Astrocyte (in vitro differentiated cells and primary cell): ENCODE measurements around the gene RAVER1. TPM values are rescaled to one million over a fixed set of nuclear protein-coding genes. Genes with fewer than 3 reads are reported as not detected.

Source experiments
- DNase-seq: peaks from one replicate; pipeline ENCODE4 v3.0.0-alpha.2; 2010; ENCODE audit warnings: low read depth
- FAIRE-seq: peaks from 2 replicates; lab custom pipeline; 2011; peaks lifted over from hg19 to GRCh38; lab: Jason Lieb, UNC
- H2AFZ ChIP-seq: 2 replicates; pipeline ENCODE4 v1.6.0; 2012; ENCODE audit warnings: low read depth, low read length, inconsistent platforms
- H3K27ac ChIP-seq: 2 replicates; pipeline ENCODE4 v1.5.1; 2011; ENCODE audit warnings: low read depth, low read length, inconsistent platforms
- H3K27me3 ChIP-seq: 2 replicates; pipeline ENCODE4 v1.6.0; 2011; ENCODE audit warnings: low read length, inconsistent platforms; ENCODE audit not compliant: insufficient read depth
- H3K36me3 ChIP-seq: 2 replicates; pipeline ENCODE4 v1.5.1; 2011; ENCODE audit warnings: low read length, inconsistent platforms; ENCODE audit not compliant: insufficient read depth
- H3K4me1 ChIP-seq: 2 replicates; pipeline ENCODE4 v1.5.1; 2011; ENCODE audit warnings: low read length, inconsistent platforms; ENCODE audit not compliant: insufficient read depth
- H3K4me2 ChIP-seq: 2 replicates; pipeline ENCODE4 v1.6.0; 2012; ENCODE audit warnings: low read length, inconsistent platforms
- H3K4me3 ChIP-seq: 2 replicates; pipeline ENCODE4 v1.5.1; 2011; ENCODE audit warnings: low read depth, mild to moderate bottlenecking, low read length, inconsistent platforms; ENCODE audit not compliant: insufficient read depth
- H3K79me2 ChIP-seq: 2 replicates; pipeline ENCODE4 v1.6.0; 2012; ENCODE audit warnings: mild to moderate bottlenecking, low read length, inconsistent platforms; ENCODE audit not compliant: insufficient read depth
- H3K9ac ChIP-seq: 2 replicates; pipeline ENCODE4 v1.6.0; 2012; ENCODE audit warnings: mild to moderate bottlenecking, low read length, inconsistent platforms
- H3K9me3 ChIP-seq: 2 replicates; pipeline ENCODE4 v1.5.1; 2012; ENCODE audit warnings: low read depth, mild to moderate bottlenecking, low read length, inconsistent platforms; ENCODE audit not compliant: insufficient read depth
- H4K20me1 ChIP-seq: 2 replicates; pipeline ENCODE4 v1.6.0; 2012; ENCODE audit warnings: low read length, inconsistent platforms; ENCODE audit not compliant: insufficient read depth
- H3K27ac Mint-ChIP-seq: one replicate; pipeline ENCODE4 v1.8.0; 2021; ENCODE audit warnings: mild to moderate bottlenecking, mixed read lengths; ENCODE audit not compliant: unreplicated experiment
- H3K27me3 Mint-ChIP-seq: one replicate; pipeline ENCODE4 v1.8.0; 2021; ENCODE audit warnings: low read depth, mixed read lengths; ENCODE audit not compliant: unreplicated experiment
- H3K36me3 Mint-ChIP-seq: one replicate; pipeline ENCODE4 v1.8.0; 2021; ENCODE audit warnings: low read depth, mixed read lengths; ENCODE audit not compliant: unreplicated experiment
- H3K4me1 Mint-ChIP-seq: one replicate; pipeline ENCODE4 v1.8.0; 2021; ENCODE audit warnings: low read depth, mixed read lengths; ENCODE audit not compliant: unreplicated experiment
- H3K4me3 Mint-ChIP-seq: one replicate; pipeline ENCODE4 v1.8.0; 2021; ENCODE audit warnings: mild to moderate bottlenecking, moderate library complexity, mixed read lengths; ENCODE audit not compliant: unreplicated experiment
- H3K9me3 Mint-ChIP-seq: one replicate; pipeline ENCODE4 v1.8.0; 2021; ENCODE audit warnings: mild to moderate bottlenecking, mixed read lengths; ENCODE audit not compliant: unreplicated experiment
- CTCF ChIP-seq: IDR thresholded peaks from 2 replicates; pipeline ENCODE4 v1.5.1; 2011; ENCODE audit warnings: low read depth, mild to moderate bottlenecking, inconsistent platforms, low read length, moderate library complexity; ENCODE audit not compliant: insufficient read depth
- EZH2 ChIP-seq: IDR thresholded peaks from 2 replicates; pipeline ENCODE4 v1.6.1; 2012; ENCODE audit warnings: mild to moderate bottlenecking, low read length, inconsistent platforms; ENCODE audit not compliant: insufficient read depth
- total RNA-seq: library from RNA; stranded (reverse); gene quantifications from 2 replicates; pipeline ENCODE4 v1.2.1, GENCODE V29; 2021

RAVER1 gene
- total RNA-seq, 1 donor from 2014 or later = 29.6 TPM

- H3K27me3 ChIP-seq = no peaks in the 10 kb centered on the region
- H4K20me1 ChIP-seq = peaks cover 14% of the 10 kb centered on the region
- no peaks in the 10 kb centered on the region for H3K4me1 ChIP-seq
- no peaks in the 10 kb centered on the region for H3K9me3 ChIP-seq
- no peak overlapping the region for H2AFZ ChIP-seq
- H3K27ac ChIP-seq = no peak overlapping the region
- Mint-ChIP-seq H3K27ac (no peak overlapping the region), H3K36me3 (peaks cover 16% of the 10 kb centered on the region), H3K9me3 (no peaks in the 10 kb centered on the region), H3K4me1 (peaks cover 4% of the 10 kb centered on the region), H3K4me3 (no peak overlapping the region), H3K27me3 (no peaks in the 10 kb centered on the region)
- no peaks in the 10 kb centered on the region for H3K79me2 ChIP-seq
- H3K4me2 ChIP-seq = no peak overlapping the region
- peaks cover 21% of the 10 kb centered on the region for H3K36me3 ChIP-seq
- no peak for DNase-seq
- TF ChIP-seq EZH2 (no peak), CTCF (no peak)
- no peak overlapping the region for H3K9ac ChIP-seq
- no peak overlapping the region for H3K4me3 ChIP-seq
- FAIRE-seq = no peak
Measured at GRCh38 chr19:10320602-10321416, 12.5 kb downstream of the RAVER1 start.

GRCh38 chr19:10318807-10319682 lies 14.3 kb downstream of the RAVER1 start:
- no peak overlapping the region for H3K4me3 Mint-ChIP-seq
- Histone ChIP-seq H2AFZ (no peak overlapping the region), H3K9ac (no peak overlapping the region), H4K20me1 (peaks cover 14% of the 10 kb centered on the region), H3K27ac (no peak overlapping the region), H3K79me2 (peaks cover 6% of the 10 kb centered on the region), H3K36me3 (peaks cover 12% of the 10 kb centered on the region), H3K4me1 (no peaks in the 10 kb centered on the region), H3K4me3 (no peak overlapping the region), H3K9me3 (no peaks in the 10 kb centered on the region), H3K4me2 (no peak overlapping the region), H3K27me3 (no peaks in the 10 kb centered on the region)
- no peak overlapping the region for H3K27ac Mint-ChIP-seq
- peaks cover 14% of the 10 kb centered on the region for H3K36me3 Mint-ChIP-seq
- no peak for DNase-seq
- no peaks in the 10 kb centered on the region for H3K9me3 Mint-ChIP-seq
- FAIRE-seq = no peak
- no peak for TF ChIP-seq CTCF
- no peak for TF ChIP-seq EZH2
- no peaks in the 10 kb centered on the region for H3K27me3 Mint-ChIP-seq
- H3K4me1 Mint-ChIP-seq = peaks cover 6% of the 10 kb centered on the region
